ENCODE results near the gene CNTNAP5. TPM values are rescaled to one million over a fixed set of nuclear protein-coding genes. Genes with fewer than 3 reads are reported as not detected.

Gene CNTNAP5
- total and polyA plus RNA-seq, 7 donors: not detected

GRCh38 chr2:124145982-124146381, 120.9 kb downstream of the CNTNAP5 start:
- no peak overlapping the region for H3K4me3 ChIP-seq
- H3K9me3 ChIP-seq: no peaks in the 10 kb centered on the region
- DNase-seq (no peak), ATAC-seq (no peak)
- H3K36me3 ChIP-seq (ENCODE audit: insufficient read depth in 1 of 2, low read depth in 1 of 2): no peaks in the 10 kb centered on the region
- H3K27me3 ChIP-seq (ENCODE audit: insufficient read depth in 3 of 3, low read length in 2 of 3): no peaks in the 10 kb centered on the region
- TF ChIP-seq, protein P1, sequence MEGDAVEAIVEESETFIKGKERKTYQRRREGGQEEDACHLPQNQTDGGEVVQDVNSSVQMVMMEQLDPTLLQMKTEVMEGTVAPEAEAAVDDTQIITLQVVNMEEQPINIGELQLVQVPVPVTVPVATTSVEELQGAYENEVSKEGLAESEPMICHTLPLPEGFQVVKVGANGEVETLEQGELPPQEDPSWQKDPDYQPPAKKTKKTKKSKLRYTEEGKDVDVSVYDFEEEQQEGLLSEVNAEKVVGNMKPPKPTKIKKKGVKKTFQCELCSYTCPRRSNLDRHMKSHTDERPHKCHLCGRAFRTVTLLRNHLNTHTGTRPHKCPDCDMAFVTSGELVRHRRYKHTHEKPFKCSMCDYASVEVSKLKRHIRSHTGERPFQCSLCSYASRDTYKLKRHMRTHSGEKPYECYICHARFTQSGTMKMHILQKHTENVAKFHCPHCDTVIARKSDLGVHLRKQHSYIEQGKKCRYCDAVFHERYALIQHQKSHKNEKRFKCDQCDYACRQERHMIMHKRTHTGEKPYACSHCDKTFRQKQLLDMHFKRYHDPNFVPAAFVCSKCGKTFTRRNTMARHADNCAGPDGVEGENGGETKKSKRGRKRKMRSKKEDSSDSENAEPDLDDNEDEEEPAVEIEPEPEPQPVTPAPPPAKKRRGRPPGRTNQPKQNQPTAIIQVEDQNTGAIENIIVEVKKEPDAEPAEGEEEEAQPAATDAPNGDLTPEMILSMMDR (IDR thresholded peaks at IDR 0.05): no peak
- no peak overlapping the region for H3K27ac ChIP-seq
- intact Hi-C loops (cut with DNase I): no loop called here
- no peaks in the 10 kb centered on the region for H3K4me1 ChIP-seq
- 65 to 70% (median 65%) methylated on average over 4 of the region's 4 CpGs for WGBS, 3 donors

- no peak overlapping the region for H3K4me3 ChIP-seq
- 77 to 84% (median 83%) methylated on average over 9 of the region's 9 CpGs for WGBS, 3 donors
- H3K27me3 ChIP-seq (ENCODE audit: insufficient read depth in 3 of 3, low read length in 2 of 3): no peaks in the 10 kb centered on the region
- intact Hi-C loops (cut with DNase I): no loop called here
- H3K27ac ChIP-seq: no peak overlapping the region
- H3K4me1 ChIP-seq: no peaks in the 10 kb centered on the region
- DNase-seq: no peak
- ATAC-seq: no peak
- no peaks in the 10 kb centered on the region for H3K36me3 ChIP-seq (ENCODE audit: insufficient read depth in 1 of 2, low read depth in 1 of 2)
- TF ChIP-seq, protein P1 (IDR thresholded peaks at IDR 0.05): no peak
- no peaks in the 10 kb centered on the region for H3K9me3 ChIP-seq
Measured at GRCh38 chr2:124147552-124147951, 122.5 kb downstream of the CNTNAP5 start.

- Histone ChIP-seq H3K36me3 (ENCODE audit: insufficient read depth in 1 of 2, low read depth in 1 of 2) (no peaks in the 10 kb centered on the region), H3K9me3 (no peaks in the 10 kb centered on the region), H3K27me3 (ENCODE audit: insufficient read depth in 3 of 3, low read length in 2 of 3) (no peaks in the 10 kb centered on the region), H3K4me3 (no peak overlapping the region), H3K4me1 (no peaks in the 10 kb centered on the region), H3K27ac (no peak overlapping the region)
- DNase-seq: no peak
- no peak for ATAC-seq
- intact Hi-C loops (cut with DNase I): no loop called here
- TF ChIP-seq, protein P1 (IDR thresholded peaks at IDR 0.05): no peak
- 22 to 36% (median 25%) methylated on average over 6 of the region's 6 CpGs for WGBS, 3 donors
Measured at GRCh38 chr2:124149571-124149970, 124.5 kb downstream of the CNTNAP5 start.

- intact Hi-C loops (cut with DNase I): no loop called here
- H3K9me3 ChIP-seq: no peaks in the 10 kb centered on the region
- no peak for DNase-seq
- no peaks in the 10 kb centered on the region for H3K36me3 ChIP-seq (ENCODE audit: insufficient read depth in 1 of 2, low read depth in 1 of 2)
- no peaks in the 10 kb centered on the region for H3K4me1 ChIP-seq
- H3K4me3 ChIP-seq: no peak overlapping the region
- no peak overlapping the region for H3K27ac ChIP-seq
- 84 to 86% (median 85%) methylated on average over 4 of the region's 4 CpGs for WGBS, 3 donors
- TF ChIP-seq, protein P1 (IDR thresholded peaks at IDR 0.05): no peak
- no peaks in the 10 kb centered on the region for H3K27me3 ChIP-seq (ENCODE audit: insufficient read depth in 3 of 3, low read length in 2 of 3)
- no peak for ATAC-seq
Measured at GRCh38 chr2:124151691-124152090, 126.6 kb downstream of the CNTNAP5 start.

- Histone ChIP-seq H3K27me3 (ENCODE audit: insufficient read depth in 3 of 3, low read length in 2 of 3) (no peaks in the 10 kb centered on the region), H3K4me3 (no peak overlapping the region), H3K27ac (no peak overlapping the region), H3K4me1 (no peaks in the 10 kb centered on the region), H3K36me3 (ENCODE audit: insufficient read depth in 1 of 2, low read depth in 1 of 2) (no peaks in the 10 kb centered on the region), H3K9me3 (no peaks in the 10 kb centered on the region)
- DNase-seq (no peak), ATAC-seq (no peak)
- intact Hi-C loops (cut with DNase I): no loop called here
- TF ChIP-seq, protein P1 (IDR thresholded peaks at IDR 0.05): no peak
- 78 to 89% (median 89%) methylated on average over 8 of the region's 8 CpGs for WGBS, 3 donors
Measured at GRCh38 chr2:124153713-124154112, 128.6 kb downstream of the CNTNAP5 start.

Data from psoas muscle (tissue), 8 donors.